Omental fat pad (tissue), 4 donors: ENCODE data around the gene SCO2. TPM values are rescaled to one million over a fixed set of nuclear protein-coding genes. Genes with fewer than 3 reads are reported as not detected.

Experiments
- ATAC-seq: fragments of 150-250 bp; one replicate; pipeline ENCODE4 v1.9.1; 2016; ENCODE audit warnings: mild to moderate bottlenecking, moderate library complexity; ENCODE audit not compliant: low FRiP score
- DNase-seq: peaks from one replicate; pipeline ENCODE4 v3.0.0-alpha.2; 2019; ENCODE audit warnings: low spot score
- CTCF ChIP-seq, 3 donors: fragments of 450-650 bp; IDR thresholded peaks; one replicate each; pipeline ENCODE4 v1.5.1; 2016 to 2017; ENCODE audit warnings: antibody characterized with exemption in 3 of 3, mild to moderate bottlenecking in 3 of 3, moderate library complexity in 2 of 3
- total RNA-seq, 4 donors: library from RNA; depleted of rRNA; stranded (reverse); fragments of >200 nt; gene quantifications; one replicate each; pipeline ENCODE4 v1.1.0, GENCODE V29; 2016

The SCO2 gene
- total RNA-seq, 4 donors from 2014 or later = 2.8 to 15.0 (median 9.2) TPM

- TF ChIP-seq CTCF (IDR thresholded peaks at IDR 0.05) = no peak
- ATAC-seq (peak; percentile 62), DNase-seq (peak; percentile 79)
These were observed 5.6 kb upstream of the SCO2 start for GRCh38 chr22:50530877-50531545.

GRCh38 chr22:50530580-50530876 lies 5.1 kb upstream of the SCO2 start:
- no peak for DNase-seq
- ATAC-seq = no peak
- TF ChIP-seq CTCF (IDR thresholded peaks at IDR 0.05) = no peak

- DNase-seq (no peak), ATAC-seq (peak; percentile 26)
- no peak for TF ChIP-seq CTCF (IDR thresholded peaks at IDR 0.05)
These were observed 4.6 kb upstream of the SCO2 start, which contains the start of gene TYMP for GRCh38 chr22:50529897-50530579. TSS of gene TYMP (minus strand) at chr22:50530012. CDS start at chr22:50529709, 303 bp downstream.

- ATAC-seq (no peak), DNase-seq (no peak)
- no peak for TF ChIP-seq CTCF (IDR thresholded peaks at IDR 0.05)
These were observed 4.1 kb upstream of the SCO2 start for GRCh38 chr22:50529416-50529896.

- DNase-seq (no peak), ATAC-seq (no peak)
- TF ChIP-seq CTCF (IDR thresholded peaks at IDR 0.05) = no peak
These were observed 3.5 kb upstream of the SCO2 start for GRCh38 chr22:50528682-50529415.

GRCh38 chr22:50527921-50528681 lies 2.7 kb upstream of the SCO2 start:
- DNase-seq = no peak
- TF ChIP-seq CTCF (IDR thresholded peaks at IDR 0.05) = no peak
- ATAC-seq = no peak
